HCT116 (cell line): Measurements from ENCODE around the gene LIX1.

Source experiments
- EZH2 ChIP-seq: fragments of 200-600 bp; sonication (generic); IDR thresholded peaks from 2 replicates; pipeline ENCODE4 v1.6.1; 2017; ENCODE audit warnings: antibody characterized with exemption, mixed run types
- EZH2phosphoT487 ChIP-seq: fragments of 200-600 bp; IDR thresholded peaks from 2 replicates; pipeline ENCODE4 v1.6.1; 2018; ENCODE audit warnings: antibody characterized with exemption, borderline replicate concordance
- JUND ChIP-seq: IDR thresholded peaks from 2 replicates; pipeline ENCODE4 v1.6.1; 2012
- RAD21 ChIP-seq: IDR thresholded peaks from 2 replicates; pipeline ENCODE4 v1.6.1; 2012; ENCODE audit warnings: low read depth, mild to moderate bottlenecking
- SP1 ChIP-seq: IDR thresholded peaks from 2 replicates; pipeline ENCODE4 v1.6.1; 2012; ENCODE audit warnings: low read depth
- ZNF274 ChIP-seq: fragments of 200-500 bp; sonication (Bioruptor generic); IDR thresholded peaks from 2 replicates; pipeline ENCODE4 v1.6.1; 2014; ENCODE audit warnings: mild to moderate bottlenecking, low read depth, low read length, inconsistent platforms
- TF ChIP-seq, protein P1 (sequence below): IDR thresholded peaks from 2 replicates; pipeline ENCODE4 v1.6.1; 2011; ENCODE audit warnings: mild to moderate bottlenecking, low read length, moderate library complexity; ENCODE audit not compliant: insufficient replicate concordance; ENCODE audit errors: extremely low read depth
- TF ChIP-seq, protein P2 (sequence below): IDR thresholded peaks from 2 replicates; pipeline ENCODE4 v1.6.1; 2012
- TF ChIP-seq, protein P3 (sequence below), 3 experiments: fragments of 200-600 bp in 1 of 3; sonication (generic) in 1 of 3; IDR thresholded peaks in 2 of 3; conservative IDR thresholded peaks in 1 of 3; 2 replicates each; pipeline ENCODE4 v1.5.1; 2012 to 2017; ENCODE audit warnings: low read depth in 2 of 3, low read length in 2 of 3, antibody characterized with exemption in 1 of 3, borderline replicate concordance in 1 of 3, control low read depth in 1 of 3, mild to moderate bottlenecking in 1 of 3, mixed read lengths in 1 of 3, mixed run types in 1 of 3, moderate library complexity in 1 of 3; ENCODE audit not compliant: insufficient read depth in 1 of 3

DNA sequence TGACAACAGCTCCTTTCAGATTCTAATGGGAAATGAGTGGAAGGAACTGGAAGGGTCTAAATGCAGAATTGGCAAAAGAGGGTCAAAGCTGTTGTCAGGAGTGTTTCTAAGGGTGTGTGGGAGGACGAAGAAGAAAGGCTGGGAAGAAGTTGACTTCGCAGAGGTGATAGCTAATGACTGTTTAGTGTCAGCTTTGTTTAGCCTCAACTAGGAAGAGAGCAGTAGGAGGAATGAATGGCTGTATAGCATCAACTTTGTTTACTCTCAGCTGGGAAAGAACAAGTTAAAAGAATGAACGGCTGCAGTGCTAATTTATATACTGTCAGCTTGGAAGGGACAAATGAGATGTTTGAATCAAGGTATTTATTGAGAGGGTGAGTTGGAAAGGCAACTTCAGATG, 5.9 kb upstream of the LIX1 start:
- TF ChIP-seq, protein P1, sequence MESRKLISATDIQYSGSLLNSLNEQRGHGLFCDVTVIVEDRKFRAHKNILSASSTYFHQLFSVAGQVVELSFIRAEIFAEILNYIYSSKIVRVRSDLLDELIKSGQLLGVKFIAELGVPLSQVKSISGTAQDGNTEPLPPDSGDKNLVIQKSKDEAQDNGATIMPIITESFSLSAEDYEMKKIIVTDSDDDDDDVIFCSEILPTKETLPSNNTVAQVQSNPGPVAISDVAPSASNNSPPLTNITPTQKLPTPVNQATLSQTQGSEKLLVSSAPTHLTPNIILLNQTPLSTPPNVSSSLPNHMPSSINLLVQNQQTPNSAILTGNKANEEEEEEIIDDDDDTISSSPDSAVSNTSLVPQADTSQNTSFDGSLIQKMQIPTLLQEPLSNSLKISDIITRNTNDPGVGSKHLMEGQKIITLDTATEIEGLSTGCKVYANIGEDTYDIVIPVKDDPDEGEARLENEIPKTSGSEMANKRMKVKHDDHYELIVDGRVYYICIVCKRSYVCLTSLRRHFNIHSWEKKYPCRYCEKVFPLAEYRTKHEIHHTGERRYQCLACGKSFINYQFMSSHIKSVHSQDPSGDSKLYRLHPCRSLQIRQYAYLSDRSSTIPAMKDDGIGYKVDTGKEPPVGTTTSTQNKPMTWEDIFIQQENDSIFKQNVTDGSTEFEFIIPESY: no peak
- no peak for TF ChIP-seq SP1
- no peak for TF ChIP-seq JUND
- no peak for TF ChIP-seq EZH2
- TF ChIP-seq, protein P2, sequence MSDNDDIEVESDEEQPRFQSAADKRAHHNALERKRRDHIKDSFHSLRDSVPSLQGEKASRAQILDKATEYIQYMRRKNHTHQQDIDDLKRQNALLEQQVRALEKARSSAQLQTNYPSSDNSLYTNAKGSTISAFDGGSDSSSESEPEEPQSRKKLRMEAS: no peak
- no peak for TF ChIP-seq EZH2phosphoT487
- TF ChIP-seq RAD21: no peak
- TF ChIP-seq, protein P3, sequence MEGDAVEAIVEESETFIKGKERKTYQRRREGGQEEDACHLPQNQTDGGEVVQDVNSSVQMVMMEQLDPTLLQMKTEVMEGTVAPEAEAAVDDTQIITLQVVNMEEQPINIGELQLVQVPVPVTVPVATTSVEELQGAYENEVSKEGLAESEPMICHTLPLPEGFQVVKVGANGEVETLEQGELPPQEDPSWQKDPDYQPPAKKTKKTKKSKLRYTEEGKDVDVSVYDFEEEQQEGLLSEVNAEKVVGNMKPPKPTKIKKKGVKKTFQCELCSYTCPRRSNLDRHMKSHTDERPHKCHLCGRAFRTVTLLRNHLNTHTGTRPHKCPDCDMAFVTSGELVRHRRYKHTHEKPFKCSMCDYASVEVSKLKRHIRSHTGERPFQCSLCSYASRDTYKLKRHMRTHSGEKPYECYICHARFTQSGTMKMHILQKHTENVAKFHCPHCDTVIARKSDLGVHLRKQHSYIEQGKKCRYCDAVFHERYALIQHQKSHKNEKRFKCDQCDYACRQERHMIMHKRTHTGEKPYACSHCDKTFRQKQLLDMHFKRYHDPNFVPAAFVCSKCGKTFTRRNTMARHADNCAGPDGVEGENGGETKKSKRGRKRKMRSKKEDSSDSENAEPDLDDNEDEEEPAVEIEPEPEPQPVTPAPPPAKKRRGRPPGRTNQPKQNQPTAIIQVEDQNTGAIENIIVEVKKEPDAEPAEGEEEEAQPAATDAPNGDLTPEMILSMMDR (IDR thresholded peaks at IDR 0.05 in 2 of 3, conservative IDR thresholded peaks at IDR 0.05 in 1 of 3; ENCODE audit: borderline replicate concordance in 1 of 3, insufficient read depth in 1 of 3, low read depth in 2 of 3, low read length in 2 of 3): no peak
- TF ChIP-seq ZNF274: no peak
